GM13977 (cell line): Measurements from ENCODE around the gene UBE2U.
"Not testable (repeated sequence)": the region's sequence is repeated elsewhere in the genome, so short reads cannot be mapped to it uniquely, and the experiment has no call there.

Experiments
- DNase-seq: peaks from one replicate; pipeline ENCODE4 v3.0.0; 2012; ENCODE audit warnings: low spot score
- CTCF ChIP-seq: IDR thresholded peaks from 2 replicates; pipeline ENCODE4 v1.5.1; 2012; ENCODE audit warnings: mild to moderate bottlenecking, control low read depth; ENCODE audit not compliant: insufficient read depth; ENCODE audit errors: extremely low read depth, missing control alignments
- in situ Hi-C: fragments of 300-500 bp; cut with MboI; formaldehyde crosslinking; loops from one replicate; pipeline ENCODE4 v1.12.0; 2022; ENCODE audit warnings: low sequenced_read_pairs, low pct_unique_long_range_greater_than_20kb, mixed read lengths, inconsistent platforms; ENCODE audit not compliant: unreplicated experiment

UBE2U gene

DNA sequence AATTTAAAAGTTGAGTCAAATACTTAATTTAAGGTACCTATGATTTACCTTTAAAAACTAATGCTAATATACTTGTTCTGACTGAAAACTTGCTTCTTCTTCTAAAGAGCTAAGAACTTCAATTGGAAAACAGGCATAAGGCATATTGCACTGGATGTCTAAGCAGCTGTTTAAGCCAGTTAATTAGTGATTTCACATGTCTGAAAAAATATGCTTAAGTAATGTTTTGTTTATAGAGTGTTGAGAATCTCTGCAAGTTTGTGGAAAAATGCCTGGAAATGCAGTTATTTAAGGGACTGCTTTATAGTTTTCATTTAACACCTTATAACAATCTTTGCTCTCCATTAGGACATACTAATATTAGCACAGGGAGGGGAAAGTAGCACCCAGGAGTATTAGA lies 28.2 kb downstream of the UBE2U start:
- TF ChIP-seq CTCF, result no peak
- in situ Hi-C loops, result loop anchor here (25.0 kb wide), 1 partner anchor 619 kb away; no protein-coding TSS in a partner anchor
- no peak for DNase-seq

DNA sequence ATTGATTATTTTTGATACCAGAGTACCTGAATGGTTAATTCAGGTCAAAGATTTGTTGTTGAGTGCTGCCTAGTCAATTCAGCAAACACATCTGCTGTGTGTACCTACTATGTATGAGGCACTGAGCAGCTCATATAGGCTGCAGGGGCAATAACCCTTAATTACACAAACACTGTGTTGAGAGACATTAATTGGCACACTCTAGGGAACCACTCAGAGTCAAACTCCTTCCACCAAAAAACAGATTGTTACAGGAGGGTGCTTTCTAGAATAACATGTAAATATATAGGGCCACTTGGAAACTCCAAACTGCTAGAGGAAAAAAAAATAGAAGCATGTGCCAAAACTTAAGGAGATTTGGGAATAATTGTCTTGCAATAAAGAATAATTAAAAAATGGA lies 31.3 kb downstream of the UBE2U start:
- in situ Hi-C loops, result loop anchor here (25.0 kb wide), 1 partner anchor 622 kb away; no protein-coding TSS in a partner anchor
- DNase-seq, result no peak
- no peak for TF ChIP-seq CTCF

DNA sequence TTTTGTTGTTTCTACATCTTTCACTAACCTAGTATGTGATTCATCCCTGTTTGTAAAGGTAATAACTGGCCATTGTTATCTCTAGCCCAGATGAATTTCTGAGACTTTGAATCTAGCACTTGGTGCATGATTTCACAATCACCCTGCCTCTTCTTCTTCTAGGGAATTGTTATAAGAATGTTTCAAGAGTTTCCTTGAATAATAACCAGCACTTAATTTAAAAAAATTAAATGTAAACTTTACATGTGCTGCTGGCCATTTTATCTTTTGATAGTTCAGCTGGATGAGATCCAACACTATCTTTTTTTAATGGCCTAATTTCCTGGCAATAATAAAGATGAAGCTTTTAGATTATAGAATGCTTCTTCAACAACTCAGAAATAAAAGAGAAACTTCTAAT lies 31.8 kb downstream of the UBE2U start:
- TF ChIP-seq CTCF, result no peak
- DNase-seq, result no peak
- in situ Hi-C loops, result loop anchor here (25.0 kb wide), 1 partner anchor 623 kb away; no protein-coding TSS in a partner anchor

- DNase-seq, result no peak
- in situ Hi-C loops, result loop anchor here (25.0 kb wide), 1 partner anchor 624 kb away; no protein-coding TSS in a partner anchor
- no peak for TF ChIP-seq CTCF
These were observed 32.5 kb downstream of the UBE2U start for GRCh38 chr1:64235910-64236309.

DNA sequence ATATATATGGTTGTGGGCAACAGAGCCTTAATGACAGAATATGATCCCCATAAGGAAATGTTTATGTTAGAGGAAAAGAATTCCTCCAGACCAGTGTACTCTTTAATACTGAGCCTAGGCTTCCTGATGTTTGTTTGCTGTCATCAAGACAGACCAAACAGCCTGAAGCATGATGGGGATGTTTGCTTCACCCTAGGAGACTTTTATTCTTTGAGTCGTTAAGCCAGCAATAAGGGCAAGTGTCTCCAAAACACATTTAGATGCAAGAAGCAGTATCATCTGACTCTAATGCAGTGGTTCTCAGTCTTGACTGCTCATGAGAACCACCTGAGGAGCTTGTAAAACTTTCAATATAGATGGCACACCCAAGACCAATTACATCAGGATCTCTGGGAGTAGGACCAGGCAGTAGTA lies 33.1 kb downstream of the UBE2U start:
- in situ Hi-C loops, result loop anchor here (25.0 kb wide), 1 partner anchor 624 kb away; no protein-coding TSS in a partner anchor
- DNase-seq, result no peak

DNA sequence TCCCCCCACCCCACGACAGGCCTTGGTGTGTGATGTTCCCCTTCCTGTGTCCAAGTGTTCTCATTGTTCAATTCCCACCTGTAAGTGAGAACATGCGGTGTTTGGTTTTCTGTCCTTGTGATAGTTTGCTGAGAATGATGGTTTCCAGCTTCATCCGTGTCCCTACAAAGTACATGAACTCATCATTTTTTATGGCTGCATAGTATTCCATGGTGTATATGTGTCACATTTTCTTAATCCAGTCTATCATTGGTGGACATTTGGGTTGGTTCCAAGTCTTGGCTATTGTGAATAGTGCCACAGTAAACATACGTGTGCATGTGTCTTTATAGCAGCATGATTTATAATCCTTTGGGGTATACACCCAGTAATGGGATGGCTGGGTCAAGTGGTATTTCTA lies 36.1 kb downstream of the UBE2U start:
- in situ Hi-C loops, result loop anchor here (25.0 kb wide), 1 partner anchor 627 kb away; no protein-coding TSS in a partner anchor
- not testable (repeated sequence) for DNase-seq

More for the DNA sequence above, 33.1 kb downstream of the UBE2U start:
- no peak for TF ChIP-seq CTCF

GRCh38 chr1:64240206-64240605 lies 36.8 kb downstream of the UBE2U start:
- in situ Hi-C loops, result loop anchor here (25.0 kb wide), 1 partner anchor 628 kb away; no protein-coding TSS in a partner anchor
- no peak for DNase-seq

More at GRCh38 chr1:64240206-64240605, 36.8 kb downstream of the UBE2U start:
- TF ChIP-seq CTCF, result no peak
